SU-DHL-6 (cell line): Measurements from ENCODE around the gene SUN1.
"Not testable (repeated sequence)": the region's sequence is repeated elsewhere in the genome, so short reads cannot be mapped to it uniquely, and the experiment has no call there.

Source experiments
- H2AFZ ChIP-seq: fragments of 200-600 bp; sonication (generic); 2 replicates; pipeline ENCODE4 v1.6.1; 2014; ENCODE audit warnings: low read depth, mild to moderate bottlenecking, moderate library complexity, mixed read lengths, antibody characterized with exemption, low read length; ENCODE audit not compliant: severe bottlenecking
- H3F3A ChIP-seq: fragments of 200-600 bp; shearing (Covaris generic); 2 replicates; pipeline ENCODE4 v1.6.0; 2016; ENCODE audit warnings: antibody characterized with exemption, mild to moderate bottlenecking; ENCODE audit not compliant: insufficient read depth
- H3K27ac ChIP-seq: fragments of 200-600 bp; sonication (generic); 2 replicates; pipeline ENCODE4 v1.5.1; 2016; ENCODE audit warnings: low read depth, mild to moderate bottlenecking, low read length, moderate library complexity, mixed read lengths
- H3K27me3 ChIP-seq: fragments of 200-600 bp; sonication (generic), shearing (Covaris generic); 2 replicates; pipeline ENCODE4 v1.6.0; 2014; ENCODE audit warnings: mild to moderate bottlenecking, low read length
- H3K36me3 ChIP-seq: fragments of 200-600 bp; sonication (generic); 2 replicates; pipeline ENCODE4 v1.6.1; 2014; ENCODE audit warnings: mild to moderate bottlenecking, low read length, mixed read lengths
- H3K4me2 ChIP-seq: fragments of 300-600, 200-600 bp; shearing (Covaris generic), sonication (generic); 2 replicates; pipeline ENCODE4 v1.6.0; 2014; ENCODE audit warnings: low read length, low read depth, mild to moderate bottlenecking; ENCODE audit not compliant: poor library complexity, severe bottlenecking
- H3K4me3 ChIP-seq: fragments of 200-600 bp; sonication (generic); 2 replicates; pipeline ENCODE4 v1.5.1; 2014; ENCODE audit warnings: antibody characterized with exemption, low read length, mild to moderate bottlenecking, mixed read lengths; ENCODE audit not compliant: insufficient read depth, poor library complexity, severe bottlenecking
- H3K79me2 ChIP-seq: fragments of 200-600 bp; sonication (generic); 2 replicates; pipeline ENCODE4 v1.6.1; 2014; ENCODE audit warnings: mild to moderate bottlenecking, low read length, moderate library complexity; ENCODE audit not compliant: insufficient read depth
- H3K9ac ChIP-seq: fragments of 200-600 bp; sonication (generic); 2 replicates; pipeline ENCODE4 v1.7.0; 2014; ENCODE audit warnings: mild to moderate bottlenecking, low read length
- H3K9me2 ChIP-seq: fragments of 200-600 bp; sonication (generic); replicated peaks from 2 replicates; pipeline ENCODE4 v1.6.1; 2014; ENCODE audit warnings: low read length; ENCODE audit not compliant: insufficient read depth
- H3K9me3 ChIP-seq: fragments of 200-600 bp; sonication (generic); 2 replicates; pipeline ENCODE4 v1.6.1; 2014; ENCODE audit warnings: low read length, mixed read lengths; ENCODE audit not compliant: insufficient read depth
- H4K20me1 ChIP-seq: fragments of 200-600 bp; sonication (generic); 2 replicates; pipeline ENCODE4 v1.6.1; 2014; ENCODE audit warnings: low read depth, mild to moderate bottlenecking, antibody characterized with exemption, low read length, moderate library complexity, mixed read lengths
- EZH2phosphoT487 ChIP-seq: fragments of 200-600 bp; sonication (generic), shearing (Covaris generic); conservative IDR thresholded peaks from 2 replicates; pipeline ENCODE4 v1.6.1; 2018; ENCODE audit warnings: mild to moderate bottlenecking, antibody characterized with exemption, low read length, moderate library complexity, mixed read lengths
- TF ChIP-seq, protein P1 (sequence below): fragments of 200-600 bp; sonication (generic); IDR thresholded peaks from one replicate; pipeline ENCODE4 v1.5.1; 2017; ENCODE audit warnings: antibody characterized with exemption, mild to moderate bottlenecking, low read length, moderate library complexity; ENCODE audit not compliant: insufficient read depth, poor library complexity, severe bottlenecking

The SUN1 gene

GRCh38 chr7:907158-907980 is 75.1 kb downstream of the SUN1 start:
- TF ChIP-seq, protein P1, sequence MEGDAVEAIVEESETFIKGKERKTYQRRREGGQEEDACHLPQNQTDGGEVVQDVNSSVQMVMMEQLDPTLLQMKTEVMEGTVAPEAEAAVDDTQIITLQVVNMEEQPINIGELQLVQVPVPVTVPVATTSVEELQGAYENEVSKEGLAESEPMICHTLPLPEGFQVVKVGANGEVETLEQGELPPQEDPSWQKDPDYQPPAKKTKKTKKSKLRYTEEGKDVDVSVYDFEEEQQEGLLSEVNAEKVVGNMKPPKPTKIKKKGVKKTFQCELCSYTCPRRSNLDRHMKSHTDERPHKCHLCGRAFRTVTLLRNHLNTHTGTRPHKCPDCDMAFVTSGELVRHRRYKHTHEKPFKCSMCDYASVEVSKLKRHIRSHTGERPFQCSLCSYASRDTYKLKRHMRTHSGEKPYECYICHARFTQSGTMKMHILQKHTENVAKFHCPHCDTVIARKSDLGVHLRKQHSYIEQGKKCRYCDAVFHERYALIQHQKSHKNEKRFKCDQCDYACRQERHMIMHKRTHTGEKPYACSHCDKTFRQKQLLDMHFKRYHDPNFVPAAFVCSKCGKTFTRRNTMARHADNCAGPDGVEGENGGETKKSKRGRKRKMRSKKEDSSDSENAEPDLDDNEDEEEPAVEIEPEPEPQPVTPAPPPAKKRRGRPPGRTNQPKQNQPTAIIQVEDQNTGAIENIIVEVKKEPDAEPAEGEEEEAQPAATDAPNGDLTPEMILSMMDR, result no peak
- no peak for TF ChIP-seq EZH2phosphoT487
- H3K27me3 ChIP-seq, result no peaks in the 10 kb centered on the region
- no peaks in the 10 kb centered on the region for H3K9me2 ChIP-seq
- H3K27ac ChIP-seq, result no peak overlapping the region
- H2AFZ ChIP-seq, result no peak overlapping the region
- H3K9me3 ChIP-seq, result no peaks in the 10 kb centered on the region
- H3K9ac ChIP-seq, result no peak overlapping the region
- no peaks in the 10 kb centered on the region for H4K20me1 ChIP-seq
- no peak overlapping the region for H3K4me3 ChIP-seq
- H3K36me3 ChIP-seq, result no peaks in the 10 kb centered on the region
- H3K79me2 ChIP-seq, result no peaks in the 10 kb centered on the region
- no peak overlapping the region for H3K4me2 ChIP-seq
- no peaks in the 10 kb centered on the region for H3F3A ChIP-seq

DNA sequence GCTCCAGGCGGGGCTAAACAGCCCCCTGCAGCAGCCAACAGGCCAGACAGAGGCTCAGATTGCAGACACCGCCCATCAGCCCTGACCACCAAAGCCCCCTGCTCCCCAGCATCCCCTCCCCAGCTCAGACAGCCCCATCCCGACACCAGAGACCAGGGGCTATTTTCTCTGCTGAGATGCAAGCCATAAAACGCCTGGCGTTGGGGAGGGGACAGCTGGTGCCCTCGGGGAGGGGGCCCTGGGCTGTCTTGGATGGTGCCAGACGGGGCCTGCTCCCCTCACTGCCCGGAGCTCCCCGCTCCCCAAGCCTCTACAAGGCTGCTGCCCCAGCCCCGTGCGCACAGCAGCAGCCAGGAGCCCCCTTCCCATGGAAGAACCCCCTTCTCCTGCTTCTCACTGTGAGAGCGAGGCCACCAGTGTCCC is 75.9 kb downstream of the SUN1 start:
- H3F3A ChIP-seq, result no peaks in the 10 kb centered on the region
- H3K4me2 ChIP-seq, result no peak overlapping the region
- no peaks in the 10 kb centered on the region for H3K9me3 ChIP-seq
- no peaks in the 10 kb centered on the region for H3K27me3 ChIP-seq
- H3K27ac ChIP-seq, result no peak overlapping the region
- no peak overlapping the region for H2AFZ ChIP-seq
- H3K4me3 ChIP-seq, result no peak overlapping the region
- H3K79me2 ChIP-seq, result no peaks in the 10 kb centered on the region
- H4K20me1 ChIP-seq, result no peaks in the 10 kb centered on the region
- H3K9me2 ChIP-seq, result no peaks in the 10 kb centered on the region
- H3K36me3 ChIP-seq, result no peaks in the 10 kb centered on the region
- TF ChIP-seq, protein P1, result no peak
- TF ChIP-seq EZH2phosphoT487, result no peak
- H3K9ac ChIP-seq, result no peak overlapping the region

DNA sequence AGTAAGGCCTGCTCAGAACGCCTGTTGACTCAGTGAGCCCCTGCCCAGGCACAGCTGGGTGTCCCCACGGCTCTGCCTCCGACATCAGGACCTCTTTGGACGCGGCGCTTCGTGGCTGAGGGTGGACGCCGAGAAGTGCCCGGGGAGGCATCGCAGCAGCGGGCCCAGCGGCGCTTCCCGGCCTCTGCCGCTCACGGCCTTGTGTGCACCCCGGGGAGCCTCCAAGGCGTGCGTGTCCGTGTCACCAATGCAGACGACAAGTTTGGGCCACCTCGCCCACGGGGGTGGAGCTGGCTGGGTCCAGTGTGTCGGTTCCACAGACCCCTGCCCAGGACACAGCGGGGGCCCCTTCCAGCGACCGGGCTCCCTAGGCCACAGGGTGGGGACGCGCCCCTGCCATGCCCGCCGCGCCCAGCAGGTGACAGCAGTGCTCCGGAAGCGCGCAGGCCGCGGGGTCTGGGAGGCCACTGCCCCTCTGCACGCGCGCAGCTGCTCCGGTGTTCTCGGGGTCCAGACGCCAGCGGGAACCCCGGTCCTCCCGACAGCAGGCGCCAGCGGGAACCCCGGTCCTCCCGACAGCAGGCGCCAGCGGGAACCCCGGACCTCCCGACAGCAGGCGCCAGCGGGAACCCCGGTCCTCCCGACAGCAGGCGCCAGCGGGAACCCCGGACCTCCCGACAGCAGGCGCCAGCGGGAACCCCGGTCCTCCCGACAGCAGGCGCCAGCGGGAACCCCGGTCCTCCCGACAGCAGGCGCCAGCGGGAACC is 76.5 kb downstream of the SUN1 start:
- not testable (repeated sequence) for H3K79me2 ChIP-seq, H3K4me3 ChIP-seq, H2AFZ ChIP-seq, H3K27ac ChIP-seq, H3K9me2 ChIP-seq, H3K27me3 ChIP-seq, H4K20me1 ChIP-seq, H3K9me3 ChIP-seq, H3F3A ChIP-seq, H3K36me3 ChIP-seq, H3K9ac ChIP-seq
- peak overlapping the region; percentile 33 for H3K4me2 ChIP-seq
- TF ChIP-seq, protein P1, result peak; percentile 66
